Activated gamma-delta T cell treated with Interleukin-2 at 50 U/mL for 16 hours (primary cell): ENCODE data around the gene TFAP2B.

Experiments
- DNase-seq: peaks from one replicate; pipeline ENCODE4 v3.0.0-alpha.2; 2020

Gene TFAP2B

GRCh38 chr6:50818673-50819072 is at the start of gene TFAP2B:
Gene TFAP2B (plus strand): TSS chr6:50818871. CDS start chr6:50818892, 21 bp downstream.
- DNase-seq, result no peak

- no peak for DNase-seq
Measured at GRCh38 chr6:50778696-50779095, 40.0 kb upstream of the TFAP2B start.

GRCh38 chr6:50780382-50780781 is 38.3 kb upstream of the TFAP2B start:
- no peak for DNase-seq

- DNase-seq, result no peak
Measured at GRCh38 chr6:50785921-50786320, 32.8 kb upstream of the TFAP2B start.

GRCh38 chr6:50791900-50792508 is 26.7 kb upstream of the TFAP2B start:
- no peak for DNase-seq

- DNase-seq, result no peak
Measured at GRCh38 chr6:50792771-50793170, 25.9 kb upstream of the TFAP2B start.

GRCh38 chr6:50795574-50795973 is 23.1 kb upstream of the TFAP2B start:
- DNase-seq, result no peak

- DNase-seq, result no peak
Measured at GRCh38 chr6:50804283-50804682, 14.4 kb upstream of the TFAP2B start.

GRCh38 chr6:50807035-50807434 is 11.6 kb upstream of the TFAP2B start:
- DNase-seq, result no peak

GRCh38 chr6:50815436-50816114 is 3.1 kb upstream of the TFAP2B start:
- no peak for DNase-seq

- peak; percentile 26 for DNase-seq
Measured at GRCh38 chr6:50816115-50816675, 2.5 kb upstream of the TFAP2B start.

- DNase-seq, result no peak
Measured at GRCh38 chr6:50816947-50817645, 1.6 kb upstream of the TFAP2B start.

GRCh38 chr6:50817646-50817950 is 1.1 kb upstream of the TFAP2B start:
- no peak for DNase-seq

GRCh38 chr6:50818020-50818419 is 651 bp upstream of the TFAP2B start:
- DNase-seq, result no peak

GRCh38 chr6:50819466-50819903 is 814 bp downstream of the TFAP2B start:
- no peak for DNase-seq

- DNase-seq, result no peak
Measured at GRCh38 chr6:50819904-50820868, 1.5 kb downstream of the TFAP2B start.

GRCh38 chr6:50820869-50821264 is 2.2 kb downstream of the TFAP2B start:
- no peak for DNase-seq

- DNase-seq, result no peak
Measured at GRCh38 chr6:50821441-50822077, 2.9 kb downstream of the TFAP2B start.

- DNase-seq, result no peak
Measured at GRCh38 chr6:50822078-50822476, 3.4 kb downstream of the TFAP2B start.

- DNase-seq, result no peak
Measured at GRCh38 chr6:50823094-50823920, 4.6 kb downstream of the TFAP2B start.

- no peak for DNase-seq
Measured at GRCh38 chr6:50824552-50824951, 5.9 kb downstream of the TFAP2B start.
